Naive thymus-derived CD4-positive, alpha-beta T cell (primary cell): ENCODE data around the gene OPA1. TPM values are rescaled to one million over a fixed set of nuclear protein-coding genes. Genes with fewer than 3 reads are reported as not detected.

ENCODE experiments used
- ATAC-seq: fragments of 150-1000 bp; cut with Tn5 transposase; 2 replicates; pipeline ENCODE4 v1.10.0; 2021; ENCODE audit warnings: mild to moderate bottlenecking, moderate library complexity
- CTCF ChIA-PET: fragments of 350-600 bp; sonication (Branson Sonifier 250); formaldehyde crosslinking; loops from one replicate; lab custom pipeline; 2021; ENCODE audit warnings: antibody characterized with exemption; lab: Charles Lee
- POLR2A ChIA-PET: fragments of 350-600 bp; sonication (Branson Sonifier 250); formaldehyde crosslinking; loops from one replicate; lab custom pipeline; 2021; ENCODE audit warnings: antibody characterized with exemption, inconsistent platforms; lab: Charles Lee
- DNase-seq, 9 donors: peaks; one replicate each; pipeline versions ENCODE4 v3.0.0 to v3.0.0-alpha.2; 2020 to 2022; ENCODE audit warnings: mixed read lengths in 1 of 9
- H3K27ac ChIP-seq: one replicate; pipeline ENCODE4 v1.7.0; 2013; ENCODE audit warnings: mild to moderate bottlenecking, low read depth, low read length, moderate library complexity
- H3K27me3 ChIP-seq, 2 donors: one replicate each; pipeline ENCODE4 v1.7.0; 2013; ENCODE audit warnings: low read length in 2 of 2, mild to moderate bottlenecking in 2 of 2, moderate library complexity in 2 of 2; ENCODE audit not compliant: control insufficient read depth in 2 of 2, insufficient read depth in 2 of 2
- H3K36me3 ChIP-seq, 3 experiments: 1 replicate in 2 of 3; 2 replicates in 1 of 3; pipeline ENCODE4 v1.7.0; 2013; ENCODE audit warnings: low read length in 3 of 3, mild to moderate bottlenecking in 3 of 3, moderate library complexity in 1 of 3; ENCODE audit not compliant: insufficient read depth in 3 of 3, control insufficient read depth in 2 of 3
- H3K4me1 ChIP-seq, 2 donors: one replicate each; pipeline ENCODE4 v1.7.0; 2013; ENCODE audit warnings: low read length in 2 of 2, mild to moderate bottlenecking in 2 of 2, moderate library complexity in 1 of 2; ENCODE audit not compliant: control insufficient read depth in 2 of 2, insufficient read depth in 2 of 2
- H3K4me3 ChIP-seq: 2 replicates; pipeline ENCODE4 v1.7.0; 2013; ENCODE audit warnings: mild to moderate bottlenecking, low read length
- H3K9me3 ChIP-seq, 3 experiments: 1 replicate in 2 of 3; 2 replicates in 1 of 3; pipeline ENCODE4 v1.7.0; 2013; ENCODE audit warnings: low read length in 3 of 3; ENCODE audit not compliant: control insufficient read depth in 2 of 3
- H3K27ac Mint-ChIP-seq, 9 donors: one replicate each; pipeline ENCODE4 v1.8.0; 2020 to 2022; ENCODE audit warnings: mixed read lengths in 9 of 9, mild to moderate bottlenecking in 8 of 9, moderate library complexity in 5 of 9, inconsistent platforms in 2 of 9
- H3K27me3 Mint-ChIP-seq, 5 donors: one replicate each; pipeline ENCODE4 v1.8.0; 2021 to 2022; ENCODE audit warnings: mixed read lengths in 5 of 5, mild to moderate bottlenecking in 1 of 5
- H3K36me3 Mint-ChIP-seq, 5 donors: one replicate each; pipeline ENCODE4 v1.8.0; 2020 to 2022; ENCODE audit warnings: mixed read lengths in 5 of 5, mild to moderate bottlenecking in 3 of 5, inconsistent platforms in 1 of 5
- H3K4me1 Mint-ChIP-seq, 7 donors: one replicate each; pipeline ENCODE4 v1.8.0; 2020 to 2022; ENCODE audit warnings: mixed read lengths in 7 of 7, mild to moderate bottlenecking in 3 of 7, inconsistent platforms in 1 of 7
- H3K4me3 Mint-ChIP-seq, 10 donors: one replicate each; pipeline ENCODE4 v1.8.0; 2020 to 2022; ENCODE audit warnings: mild to moderate bottlenecking in 10 of 10, mixed read lengths in 10 of 10, moderate library complexity in 6 of 10, inconsistent platforms in 2 of 10
- H3K9me3 Mint-ChIP-seq, 11 donors: one replicate each; pipeline ENCODE4 v1.8.0; 2020 to 2022; ENCODE audit warnings: mixed read lengths in 11 of 11, mild to moderate bottlenecking in 4 of 11, inconsistent platforms in 1 of 11, moderate library complexity in 1 of 11
- intact Hi-C, 2 donors: fragments of 100-400 bp; cut with micrococcal nuclease; formaldehyde crosslinking; loops; one replicate each; pipeline ENCODE4 v1.15.1; 2023
- polyA plus RNA-seq, 2 donors: library from polyadenylated mRNA; unstranded; fragments of 300-500 nt; fragmentation: Illumina TruSeq; gene quantifications; one replicate each; pipeline ENCODE4 v1.2.3, GENCODE V29; 2021
- total RNA-seq, 6 experiments: library from RNA in 5 of 6; stranded (reverse) in 5 of 6; gene quantifications; 1 replicate in 5 of 6; 2 replicates in 1 of 6; pipeline ENCODE4 v1.2.3 and lab custom pipeline; 2021 to 2026

OPA1 gene
- total and polyA plus RNA-seq, 7 experiments from 2014 or later = 22.9 to 70.0 (median 53.4) TPM

GRCh38 chr3:193660698-193661411 is 67.8 kb downstream of the OPA1 start:
- DNase-seq (no peak), ATAC-seq (no peak)
- H3K4me3 ChIP-seq = no peak overlapping the region
- H3K27me3 Mint-ChIP-seq = no peaks in the 10 kb centered on the region
- H3K9me3 Mint-ChIP-seq = no peaks in the 10 kb centered on the region
- CTCF ChIA-PET = interaction anchor here (0.8 to 1.1 kb wide), 3 partner anchors 442 to 655 kb away, joined by 3 to 5 read pairs (median 4); no protein-coding TSS in a partner anchor
- peak overlapping the region in 1 of 9 donors; percentile 9 for H3K27ac Mint-ChIP-seq
- no peaks in the 10 kb centered on the region for H3K4me1 ChIP-seq
- intact Hi-C loops = loop anchor here in 1 of 2 donors (10.0 kb wide), 1 partner anchor 124 kb away; no protein-coding TSS in a partner anchor
- H3K36me3 ChIP-seq = peaks cover 0 to 46% (median 13%) of the 10 kb centered on the region in 3 experiments
- H3K4me3 Mint-ChIP-seq = no peak overlapping the region
- no peaks in the 10 kb centered on the region for H3K4me1 Mint-ChIP-seq
- H3K36me3 Mint-ChIP-seq = peaks cover 4 to 47% (median 8%) of the 10 kb centered on the region in 5 donors
- POLR2A ChIA-PET = no interaction called here
- no peaks in the 10 kb centered on the region for H3K9me3 ChIP-seq
- H3K27ac ChIP-seq = no peak overlapping the region
- no peaks in the 10 kb centered on the region for H3K27me3 ChIP-seq

GRCh38 chr3:193662757-193663322 is 69.8 kb downstream of the OPA1 start:
- Mint-ChIP-seq H3K27ac (peak overlapping the region in 1 of 9 donors; percentile 18), H3K27me3 (no peaks in the 10 kb centered on the region)

GRCh38 chr3:193665370-193665989 is 72.5 kb downstream of the OPA1 start:
- no peak for ATAC-seq
- POLR2A ChIA-PET = no interaction called here
- H3K27me3 Mint-ChIP-seq = no peaks in the 10 kb centered on the region

More at GRCh38 chr3:193662757-193663322, 69.8 kb downstream of the OPA1 start:
- intact Hi-C loops = loop anchor here in 1 of 2 donors (10.0 kb wide), 1 partner anchor 122 kb away; no protein-coding TSS in a partner anchor
- CTCF ChIA-PET = interaction anchor here (1.0 to 7.2 kb wide), 4 partner anchors 10 to 653 kb away, joined by 3 to 72 read pairs (median 4); no protein-coding TSS in a partner anchor
- Mint-ChIP-seq H3K4me3 (no peak overlapping the region), H3K4me1 (no peaks in the 10 kb centered on the region), H3K36me3 (peaks cover 3 to 40% (median 9%) of the 10 kb centered on the region in 5 donors), H3K9me3 (no peaks in the 10 kb centered on the region)
- no peaks in the 10 kb centered on the region for H3K4me1 ChIP-seq
- ATAC-seq (no peak), DNase-seq (no peak)
- no peak overlapping the region for H3K27ac ChIP-seq
- POLR2A ChIA-PET = no interaction called here
- no peaks in the 10 kb centered on the region for H3K27me3 ChIP-seq
- H3K4me3 ChIP-seq = no peak overlapping the region
- no peaks in the 10 kb centered on the region for H3K9me3 ChIP-seq
- H3K36me3 ChIP-seq = peaks cover 0 to 42% (median 10%) of the 10 kb centered on the region in 3 experiments

GRCh38 chr3:193673845-193674244 is 80.8 kb downstream of the OPA1 start:
- Histone ChIP-seq H3K36me3 (peaks cover 0 to 6% (median 3%) of the 10 kb centered on the region in 3 experiments), H3K4me1 (no peaks in the 10 kb centered on the region), H3K27me3 (no peaks in the 10 kb centered on the region), H3K4me3 (no peak overlapping the region), H3K27ac (no peak overlapping the region), H3K9me3 (no peaks in the 10 kb centered on the region)
- DNase-seq = no peak
- no peak overlapping the region for H3K27ac Mint-ChIP-seq
- intact Hi-C loops = no loop called here
- no peak overlapping the region for H3K4me3 Mint-ChIP-seq
- POLR2A ChIA-PET = no interaction called here
- no peaks in the 10 kb centered on the region for H3K9me3 Mint-ChIP-seq
- ATAC-seq = no peak
- H3K4me1 Mint-ChIP-seq = peaks cover 0 to 5% (median 0%) of the 10 kb centered on the region in 7 donors
- H3K36me3 Mint-ChIP-seq = peaks cover 19 to 55% (median 29%) of the 10 kb centered on the region in 5 donors
- CTCF ChIA-PET = interaction anchor here (0.5 to 1.2 kb wide), 2 partner anchors 299 to 642 kb away, joined by 3 to 4 read pairs; no protein-coding TSS in a partner anchor
- H3K27me3 Mint-ChIP-seq = no peaks in the 10 kb centered on the region

More at GRCh38 chr3:193665370-193665989, 72.5 kb downstream of the OPA1 start:
- Mint-ChIP-seq H3K27ac (no peak overlapping the region), H3K9me3 (no peaks in the 10 kb centered on the region), H3K4me1 (no peaks in the 10 kb centered on the region), H3K36me3 (peaks cover 4 to 57% (median 19%) of the 10 kb centered on the region in 5 donors), H3K4me3 (no peak overlapping the region)
- Histone ChIP-seq H3K9me3 (no peaks in the 10 kb centered on the region), H3K4me1 (no peaks in the 10 kb centered on the region), H3K36me3 (peaks cover 0 to 46% (median 12%) of the 10 kb centered on the region in 3 experiments), H3K27me3 (no peaks in the 10 kb centered on the region), H3K27ac (no peak overlapping the region), H3K4me3 (no peak overlapping the region)
- peak in 6 of 9 donors; percentile 4 to 43 (median 24) for DNase-seq
- CTCF ChIA-PET = interaction anchor here (0.6 to 7.2 kb wide), 13 partner anchors 9 to 681 kb away, joined by 3 to 72 read pairs (median 3); partner anchors contain the start of gene HES1
- intact Hi-C loops = loop anchor here (1.0 to 10.0 kb wide), 5 partner anchors 119 to 739 kb away; partner anchors contain the start of gene HES1 (in 1 of the 2)

- CTCF ChIA-PET = interaction anchor here (1.2 kb wide), 1 partner anchor 641 kb away, joined by 4 read pairs; no protein-coding TSS in a partner anchor
- Histone ChIP-seq H3K9me3 (no peaks in the 10 kb centered on the region), H3K4me3 (no peak overlapping the region), H3K27ac (no peak overlapping the region), H3K36me3 (peaks cover 0 to 6% (median 3%) of the 10 kb centered on the region in 3 experiments), H3K27me3 (no peaks in the 10 kb centered on the region), H3K4me1 (no peaks in the 10 kb centered on the region)
- Mint-ChIP-seq H3K27me3 (no peaks in the 10 kb centered on the region), H3K9me3 (no peaks in the 10 kb centered on the region), H3K27ac (no peak overlapping the region), H3K4me1 (peaks cover 0 to 5% (median 0%) of the 10 kb centered on the region in 7 donors), H3K36me3 (peaks cover 16 to 51% (median 29%) of the 10 kb centered on the region in 5 donors), H3K4me3 (no peak overlapping the region)
- ATAC-seq = no peak
- POLR2A ChIA-PET = no interaction called here
- intact Hi-C loops = no loop called here
- no peak for DNase-seq
These were observed 81.7 kb downstream of the OPA1 start for GRCh38 chr3:193674714-193675113.

GRCh38 chr3:193677734-193678133 is 84.7 kb downstream of the OPA1 start:
- H3K4me3 Mint-ChIP-seq = no peak overlapping the region
- no peaks in the 10 kb centered on the region for H3K9me3 Mint-ChIP-seq
- peak overlapping the region in 1 of 9 donors; percentile 35 for H3K27ac Mint-ChIP-seq
- peaks cover 0 to 5% (median 0%) of the 10 kb centered on the region in 7 donors for H3K4me1 Mint-ChIP-seq
- ChIA-PET CTCF (no interaction called here), POLR2A (no interaction called here)
- Histone ChIP-seq H3K27me3 (no peaks in the 10 kb centered on the region), H3K9me3 (no peaks in the 10 kb centered on the region), H3K27ac (no peak overlapping the region), H3K4me3 (no peak overlapping the region), H3K4me1 (no peaks in the 10 kb centered on the region), H3K36me3 (peaks cover 0 to 6% (median 3%) of the 10 kb centered on the region in 3 experiments)
- ATAC-seq = no peak
- intact Hi-C loops = no loop called here
- H3K36me3 Mint-ChIP-seq = peaks cover 12 to 36% (median 29%) of the 10 kb centered on the region in 5 donors
- no peaks in the 10 kb centered on the region for H3K27me3 Mint-ChIP-seq
- DNase-seq = no peak
